H1 (cell line): Measurements from ENCODE around the gene CHN2. TPM values are rescaled to one million over a fixed set of nuclear protein-coding genes. Genes with fewer than 3 reads are reported as not detected.

Experiments used
- CTCF ChIA-PET: fragments of 300-600 bp; sonication (Branson Sonifier 250); formaldehyde crosslinking; loops from one replicate; lab custom pipeline; 2021; ENCODE audit not compliant: partially characterized antibody; lab: Charles Lee
- POLR2A ChIA-PET: fragments of 300-600 bp; sonication (Branson Sonifier 250); formaldehyde crosslinking; loops from one replicate; lab custom pipeline; 2021; ENCODE audit warnings: inconsistent platforms; ENCODE audit not compliant: partially characterized antibody; lab: Charles Lee
- DNase-seq, 2 experiments: peaks; one replicate each; pipeline versions ENCODE4 v3.0.0 to v3.0.0-alpha.2; 2010 to 2022; ENCODE audit warnings: low spot score in 2 of 2, low read depth in 1 of 2, mixed read lengths in 1 of 2
- FAIRE-seq: peaks from 2 replicates; lab custom pipeline; 2011; peaks lifted over from hg19 to GRCh38; lab: Jason Lieb, UNC
- H2AFZ ChIP-seq: 2 replicates; pipeline ENCODE4 v1.8.1; 2012; ENCODE audit warnings: low read length, inconsistent platforms
- H2AK5ac ChIP-seq: 2 replicates; pipeline ENCODE4 v1.6.1; 2013; ENCODE audit warnings: low read depth, low read length
- H2BK120ac ChIP-seq: replicated peaks from 2 replicates; pipeline ENCODE3; 2013; ENCODE audit warnings: low read depth, low read length, inconsistent platforms
- H2BK12ac ChIP-seq: 2 replicates; pipeline ENCODE4 v1.6.1; 2013; ENCODE audit warnings: low read depth, low read length
- H2BK15ac ChIP-seq: 2 replicates; pipeline ENCODE4 v1.6.1; 2013; ENCODE audit warnings: low read length
- H2BK20ac ChIP-seq: 2 replicates; pipeline ENCODE4 v1.6.1; 2013; ENCODE audit warnings: low read length
- H2BK5ac ChIP-seq: 2 replicates; pipeline ENCODE4 v1.6.1; 2013; ENCODE audit warnings: low read depth, low read length
- H3K14ac ChIP-seq: 2 replicates; pipeline ENCODE4 v1.6.1; 2013; ENCODE audit warnings: inconsistent platforms; ENCODE audit not compliant: insufficient read length
- H3K18ac ChIP-seq: 2 replicates; pipeline ENCODE4 v1.6.1; 2013; ENCODE audit warnings: low read length; ENCODE audit errors: extremely low read depth
- H3K23ac ChIP-seq: 2 replicates; pipeline ENCODE4 v1.6.1; 2013; ENCODE audit warnings: inconsistent platforms; ENCODE audit not compliant: insufficient read length
- H3K23me2 ChIP-seq: 2 replicates; pipeline ENCODE4 v1.6.1; 2013; ENCODE audit warnings: low read depth, low read length
- H3K27ac ChIP-seq: 2 replicates; pipeline ENCODE4 v1.6.1; 2011; ENCODE audit warnings: low read depth, low read length, inconsistent platforms
- H3K27me3 ChIP-seq, 4 experiments: replicated peaks in 1 of 4; 1 replicate in 1 of 4; 2 replicates in 3 of 4; pipeline versions ENCODE4 v1.6.1 to v1.8.1; 2011 to 2013; ENCODE audit warnings: low read length in 3 of 4, mild to moderate bottlenecking in 3 of 4, inconsistent platforms in 2 of 4, mixed read lengths in 2 of 4, moderate library complexity in 1 of 4; ENCODE audit not compliant: control insufficient read depth in 3 of 4, insufficient read depth in 3 of 4; ENCODE audit errors: extremely low read depth in 1 of 4
- H3K36me3 ChIP-seq, 4 experiments: 2 replicates each; pipeline versions ENCODE4 v1.6.1 to v1.8.1; 2011 to 2013; ENCODE audit warnings: mild to moderate bottlenecking in 4 of 4, low read length in 3 of 4, moderate library complexity in 2 of 4, control low read depth in 1 of 4, inconsistent platforms in 1 of 4; ENCODE audit not compliant: insufficient read depth in 4 of 4, control insufficient read depth in 2 of 4
- H3K4ac ChIP-seq: replicated peaks from 2 replicates; pipeline ENCODE3; 2013; ENCODE audit warnings: low read length, low read depth, mixed read lengths, inconsistent platforms; ENCODE audit not compliant: insufficient read length
- H3K4me1 ChIP-seq, 4 experiments: replicated peaks in 1 of 4; 1 replicate in 1 of 4; 2 replicates in 3 of 4; pipeline versions ENCODE4 v1.6.1 to v1.8.1; 2011 to 2013; ENCODE audit warnings: low read length in 3 of 4, inconsistent platforms in 2 of 4, mixed read lengths in 1 of 4; ENCODE audit not compliant: insufficient read depth in 4 of 4, control insufficient read depth in 3 of 4
- H3K4me2 ChIP-seq, 2 experiments: 2 replicates each; pipeline versions ENCODE4 v1.6.1 to v1.8.1; 2011 to 2013; ENCODE audit warnings: low read depth in 2 of 2, low read length in 2 of 2, control low read depth in 1 of 2, inconsistent platforms in 1 of 2, mild to moderate bottlenecking in 1 of 2; ENCODE audit not compliant: insufficient read depth in 1 of 2
- H3K4me3 ChIP-seq, 4 experiments: fragments of 200-600, 300-600 bp in 1 of 4; sonication (generic), shearing (Covaris generic), sonication (Bioruptor Twin) in 1 of 4; 2 replicates each; pipeline versions ENCODE4 v1.5.1 to v1.8.1; 2011 to 2016; ENCODE audit warnings: low read length in 4 of 4, low read depth in 3 of 4, control low read depth in 2 of 4, inconsistent platforms in 2 of 4, mild to moderate bottlenecking in 2 of 4, mixed read lengths in 1 of 4, moderate library complexity in 1 of 4; ENCODE audit not compliant: insufficient read depth in 2 of 4; ENCODE audit errors: extremely low read depth in 1 of 4
- H3K56ac ChIP-seq: replicated peaks from 2 replicates; pipeline ENCODE3; 2013; ENCODE audit warnings: low read depth, mild to moderate bottlenecking, mixed read lengths, low read length, inconsistent platforms; ENCODE audit not compliant: insufficient read length
- H3K79me1 ChIP-seq: 2 replicates; pipeline ENCODE4 v1.6.1; 2013; ENCODE audit warnings: low read depth, low read length, control low read depth
- H3K79me2 ChIP-seq, 2 experiments: 2 replicates each; pipeline versions ENCODE4 v1.6.1 to v1.8.1; 2012 to 2013; ENCODE audit warnings: low read length in 2 of 2, mild to moderate bottlenecking in 2 of 2, inconsistent platforms in 1 of 2; ENCODE audit not compliant: insufficient read depth in 2 of 2, control insufficient read depth in 1 of 2
- H3K9ac ChIP-seq, 4 experiments: replicated peaks in 1 of 4; 1 replicate in 1 of 4; 2 replicates in 3 of 4; pipeline versions ENCODE4 v1.6.1 to v1.8.1; 2011 to 2013; ENCODE audit warnings: low read depth in 3 of 4, low read length in 3 of 4, control low read depth in 2 of 4, mild to moderate bottlenecking in 2 of 4, moderate library complexity in 2 of 4, inconsistent platforms in 1 of 4; ENCODE audit errors: extremely low read depth in 1 of 4
- H3K9me3 ChIP-seq, 2 experiments: 2 replicates each; pipeline versions ENCODE4 v1.6.1 to v1.8.1; 2012 to 2013; ENCODE audit warnings: mild to moderate bottlenecking in 2 of 2, moderate library complexity in 2 of 2, control low read depth in 1 of 2, inconsistent platforms in 1 of 2, low read depth in 1 of 2, low read length in 1 of 2, mixed read lengths in 1 of 2; ENCODE audit not compliant: insufficient read depth in 2 of 2
- H4K20me1 ChIP-seq, 2 experiments: replicated peaks in 1 of 2; 2 replicates each; pipeline versions ENCODE3 to v1.8.1; 2011 to 2013; ENCODE audit warnings: inconsistent platforms in 2 of 2, low read length in 2 of 2, mild to moderate bottlenecking in 1 of 2; ENCODE audit not compliant: insufficient read depth in 2 of 2, control insufficient read depth in 1 of 2
- H4K5ac ChIP-seq: 2 replicates; pipeline ENCODE4 v1.6.1; 2013; ENCODE audit warnings: low read length, low read depth, mixed read lengths, inconsistent platforms; ENCODE audit not compliant: insufficient read length
- H4K8ac ChIP-seq: 2 replicates; pipeline ENCODE4 v1.8.0; 2013; ENCODE audit warnings: mild to moderate bottlenecking, moderate library complexity, low read length, inconsistent platforms; ENCODE audit not compliant: insufficient read depth; ENCODE audit errors: extremely low read depth
- H4K91ac ChIP-seq: replicated peaks from 2 replicates; pipeline ENCODE3; 2013; ENCODE audit warnings: low read length, mixed read lengths, inconsistent platforms; ENCODE audit not compliant: insufficient read length
- ASH2L ChIP-seq: fragments of 200-600, 300-600 bp; sonication (generic); IDR thresholded peaks from one replicate; pipeline ENCODE4 v1.7.1; 2017; ENCODE audit warnings: low read length
- GABPA ChIP-seq: IDR thresholded peaks from 2 replicates; pipeline ENCODE4 v1.6.1; 2011; ENCODE audit warnings: mild to moderate bottlenecking, low read length, moderate library complexity, borderline replicate concordance; ENCODE audit not compliant: insufficient read depth
- JUN ChIP-seq: IDR thresholded peaks from 2 replicates; pipeline ENCODE4 v1.6.1; 2011; ENCODE audit warnings: low read depth, mild to moderate bottlenecking, improper control_type of control experiment, low read length
- JUND ChIP-seq: IDR thresholded peaks from 2 replicates; pipeline ENCODE4 v1.6.1; 2011; ENCODE audit warnings: mild to moderate bottlenecking, improper control_type of control experiment, low read length
- NANOG ChIP-seq: IDR thresholded peaks from 2 replicates; pipeline ENCODE4 v1.6.1; 2011; ENCODE audit warnings: low read length, low read depth, mild to moderate bottlenecking, inconsistent platforms; ENCODE audit not compliant: insufficient read depth, poor library complexity, severe bottlenecking
- SRF ChIP-seq: IDR thresholded peaks from 2 replicates; pipeline ENCODE4 v1.6.1; 2011; ENCODE audit warnings: mild to moderate bottlenecking, low read depth, low read length, moderate library complexity
- YY1 ChIP-seq: IDR thresholded peaks from 2 replicates; pipeline ENCODE4 v1.6.1; 2011; ENCODE audit warnings: low read depth, mild to moderate bottlenecking, low read length
- WGBS, 2 experiments: shearing (Covaris generic) in 1 of 2; methylation state at CpG; one replicate each; pipeline versions ENCODE4 v1.1.6 to v1.1.7; 2013 to 2015; ENCODE audit warnings: low lambda C conversion rate in 2 of 2, mixed read lengths in 2 of 2, inconsistent platforms in 1 of 2, low coverage in 1 of 2, missing lambda C conversion rate in 1 of 2; ENCODE audit not compliant: insufficient replicate concordance in 2 of 2, insufficient coverage in 1 of 2, insufficient read length in 1 of 2; ENCODE audit errors: extremely low coverage in 1 of 2, missing lambda C conversion rate in 1 of 2; 5-methylcytosine and 5-hydroxymethylcytosine counted together
- polyA plus RNA-seq, 7 experiments: library from polyadenylated mRNA; depleted of rRNA in 3 of 7; stranded (reverse) in 5 of 7; unstranded in 2 of 7; fragments of >200 nt in 5 of 7; fragments of 200-250 nt in 2 of 7; gene quantifications; 1 replicate in 5 of 7; 2 replicates in 1 of 7; 4 replicates in 1 of 7; pipeline versions ENCODE4 v1.2.1 to v1.2.3, GENCODE V29; 2011 to 2013; ENCODE audit warnings: missing spikeins in 2 of 7, mixed read lengths in 2 of 7
- total RNA-seq: library from RNA; stranded (reverse); fragmentation: NEBNext Ultra II Directional; extraction: Animal tissue kit (Norgen Biotek cat#: 25700); gene quantifications from 2 replicates; pipeline ENCODE4 v1.2.1, GENCODE V29; 2021
- TF ChIP-seq, protein P1 (sequence below): IDR thresholded peaks from 2 replicates; pipeline ENCODE4 v1.6.1; 2012; ENCODE audit warnings: inconsistent platforms

The CHN2 gene
- total and polyA plus RNA-seq, 2 of the 8 experiments (the other 6 are each of a cell fraction or from before 2014, with no cell fraction given) = 2.9 to 4.8 TPM

DNA sequence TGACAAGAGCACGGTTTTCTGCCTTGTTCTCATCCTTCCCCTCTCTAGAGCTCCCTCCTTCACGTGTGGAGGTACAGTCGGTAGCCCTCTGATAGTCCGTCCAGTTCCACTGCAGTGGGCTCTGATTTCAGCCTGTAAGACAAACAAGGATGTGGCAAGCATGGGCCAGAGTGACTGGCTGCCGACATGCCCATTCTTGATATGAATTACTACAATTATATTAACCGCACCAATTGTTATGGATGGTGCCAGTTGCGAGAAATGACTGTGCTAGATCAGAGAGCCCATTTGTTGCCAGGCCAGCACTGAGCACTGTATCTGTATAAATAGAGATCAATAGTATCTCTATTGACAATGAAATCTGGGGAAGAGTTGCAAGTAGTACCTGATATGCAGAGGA, 146.6 kb downstream of the CHN2 start:
- WGBS, 2 experiments = 89% methylated on average over 7 of the region's 7 CpGs; no CpG with 5 or more reads in 1 of the 2 experiments
- CTCF ChIA-PET = interaction anchor here (0.6 to 0.7 kb wide), 2 partner anchors 85 to 242 kb away, joined by 3 read pairs; no protein-coding TSS in a partner anchor

More for the DNA sequence above, 146.6 kb downstream of the CHN2 start:
- no peaks in the 10 kb centered on the region for H3K79me2 ChIP-seq
- H2AFZ ChIP-seq = no peak overlapping the region
- H4K5ac ChIP-seq = no peak overlapping the region
- no peak overlapping the region for H3K14ac ChIP-seq
- H3K9ac ChIP-seq = no peak overlapping the region
- H3K4me2 ChIP-seq = no peak overlapping the region
- H3K9me3 ChIP-seq = no peaks in the 10 kb centered on the region
- H2BK120ac ChIP-seq = no peak overlapping the region
- TF ChIP-seq ASH2L (no peak), GABPA (no peak), NANOG (no peak), SRF (no peak), JUN (no peak), YY1 (no peak), JUND (no peak)
- TF ChIP-seq, protein P1, sequence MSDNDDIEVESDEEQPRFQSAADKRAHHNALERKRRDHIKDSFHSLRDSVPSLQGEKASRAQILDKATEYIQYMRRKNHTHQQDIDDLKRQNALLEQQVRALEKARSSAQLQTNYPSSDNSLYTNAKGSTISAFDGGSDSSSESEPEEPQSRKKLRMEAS = no peak
- H3K4ac ChIP-seq = no peak overlapping the region
- H3K27ac ChIP-seq = no peak overlapping the region
- H3K36me3 ChIP-seq = no peaks in the 10 kb centered on the region
- 0 out of 2 replicates have a peak overlapping the region, but pooled peaks have one; percentile 5 for H2BK15ac ChIP-seq
- no peak overlapping the region for H3K56ac ChIP-seq
- no peak overlapping the region for H4K8ac ChIP-seq
- no peak overlapping the region for H2BK5ac ChIP-seq
- no peak overlapping the region for H2BK20ac ChIP-seq
- no peak overlapping the region for H3K18ac ChIP-seq
- peaks cover 0 to 2% (median 0%) of the 10 kb centered on the region in 4 experiments; a peak in 2 of 7 replicates for H3K4me1 ChIP-seq
- H3K23me2 ChIP-seq = peaks cover 2% of the 10 kb centered on the region; the same call in 1 of the 2 replicates
- FAIRE-seq = no peak
- POLR2A ChIA-PET = no interaction called here
- no peak overlapping the region for H2BK12ac ChIP-seq
- H4K91ac ChIP-seq = no peak overlapping the region
- H3K23ac ChIP-seq = no peak overlapping the region
- H4K20me1 ChIP-seq = peaks cover 0 to 2% of the 10 kb centered on the region in 2 experiments
- no peaks in the 10 kb centered on the region for H3K79me1 ChIP-seq
- no peak for DNase-seq
- no peak overlapping the region for H3K4me3 ChIP-seq
- H3K27me3 ChIP-seq = no peaks in the 10 kb centered on the region
- H2AK5ac ChIP-seq = no peak overlapping the region
